Smooth muscle cell (in vitro differentiated cells): ENCODE data around the gene MRPL44. TPM values are rescaled to one million over a fixed set of nuclear protein-coding genes. Genes with fewer than 3 reads are reported as not detected.

Source experiments
- DNase-seq: peaks from one replicate; lab custom pipeline; 2025; ENCODE audit not compliant: unreplicated experiment; lab: John Stamatoyannopoulos, UW
- H2AFZ ChIP-seq: fragments of 200-600 bp; sonication (generic); 2 replicates; pipeline ENCODE4 v1.6.0; 2016; ENCODE audit warnings: antibody characterized with exemption, low read depth, mild to moderate bottlenecking
- H3F3A ChIP-seq: fragments of 200-600 bp; sonication (generic); 2 replicates; pipeline ENCODE4 v1.6.0; 2017; ENCODE audit warnings: antibody characterized with exemption, low read depth
- H3K27ac ChIP-seq: fragments of 200-600 bp; sonication (generic); 2 replicates; pipeline ENCODE4 v1.5.1; 2016; ENCODE audit warnings: low read depth, mild to moderate bottlenecking
- H3K27me3 ChIP-seq: fragments of 200-600 bp; sonication (generic); 2 replicates; pipeline ENCODE4 v1.6.1; 2016; ENCODE audit warnings: low read depth, mild to moderate bottlenecking
- H3K36me3 ChIP-seq: fragments of 200-600 bp; sonication (generic); 2 replicates; pipeline ENCODE4 v1.5.1; 2016; ENCODE audit warnings: low read depth
- H3K4me1 ChIP-seq: fragments of 200-600 bp; sonication (generic); 2 replicates; pipeline ENCODE4 v1.5.1; 2016; ENCODE audit warnings: low read depth
- H3K4me2 ChIP-seq: fragments of 200-600 bp; sonication (generic); 2 replicates; pipeline ENCODE4 v1.6.0; 2016; ENCODE audit warnings: mild to moderate bottlenecking
- H3K4me3 ChIP-seq: fragments of 200-600 bp; sonication (generic); 2 replicates; pipeline ENCODE4 v1.5.1; 2016; ENCODE audit warnings: mild to moderate bottlenecking
- H3K79me2 ChIP-seq: fragments of 200-600 bp; sonication (generic); 2 replicates; pipeline ENCODE4 v1.6.0; 2016; ENCODE audit warnings: low read depth, mild to moderate bottlenecking
- H3K9ac ChIP-seq: fragments of 200-600 bp; sonication (generic); 2 replicates; pipeline ENCODE4 v1.6.0; 2016; ENCODE audit warnings: low read depth
- H3K9me3 ChIP-seq: fragments of 200-600 bp; sonication (generic); replicated peaks from 2 replicates; pipeline ENCODE4 v1.5.1; 2016; ENCODE audit warnings: low read depth
- H4K20me1 ChIP-seq: fragments of 200-600 bp; sonication (generic); 2 replicates; pipeline ENCODE4 v1.6.0; 2016; ENCODE audit warnings: low read depth
- WGBS: methylation state at CpG from one replicate; pipeline ENCODE4 v1.1.7; 2016; ENCODE audit warnings: low lambda C conversion rate; 5-methylcytosine and 5-hydroxymethylcytosine counted together
- polyA plus RNA-seq: library from polyadenylated mRNA; unstranded; fragments of >200 nt; fragmentation: Nextera tagmentation; extraction: Ambion mirVana; gene quantifications from 2 replicates; pipeline ENCODE4 v1.2.1, GENCODE V29; 2016
- total RNA-seq: library from RNA; depleted of rRNA; stranded (reverse); fragments of >200 nt; gene quantifications from 2 replicates; pipeline ENCODE4 v1.2.3, GENCODE V29; 2014
- TF ChIP-seq, protein P1 (sequence below): fragments of 200-600 bp; sonication (generic); IDR thresholded peaks from 2 replicates; pipeline ENCODE4 v1.5.1; 2017; ENCODE audit warnings: borderline replicate concordance, mild to moderate bottlenecking, antibody characterized with exemption; ENCODE audit not compliant: insufficient read depth, poor library complexity, severe bottlenecking

MRPL44 gene
- total and polyA plus RNA-seq, 2 experiments from 2014 or later, result 23.5 to 34.5 TPM

GRCh38 chr2:224008702-224009261, 51.5 kb downstream of the MRPL44 start:
- no peak for DNase-seq
- Histone ChIP-seq H3K27me3 (no peaks in the 10 kb centered on the region), H3F3A (peaks cover 18% of the 10 kb centered on the region), H3K4me1 (peaks cover 23% of the 10 kb centered on the region), H3K9me3 (no peaks in the 10 kb centered on the region), H2AFZ (no peak overlapping the region), H3K36me3 (no peaks in the 10 kb centered on the region), H3K4me2 (peak overlapping the region; percentile 38), H4K20me1 (peaks cover 98% of the 10 kb centered on the region), H3K79me2 (peaks cover 90% of the 10 kb centered on the region), H3K27ac (peak overlapping the region; percentile 73), H3K4me3 (peak overlapping the region; percentile 9), H3K9ac (peak overlapping the region; percentile 10)
- WGBS, result 11% methylated on average over 12 of the region's 12 CpGs
- TF ChIP-seq, protein P1, sequence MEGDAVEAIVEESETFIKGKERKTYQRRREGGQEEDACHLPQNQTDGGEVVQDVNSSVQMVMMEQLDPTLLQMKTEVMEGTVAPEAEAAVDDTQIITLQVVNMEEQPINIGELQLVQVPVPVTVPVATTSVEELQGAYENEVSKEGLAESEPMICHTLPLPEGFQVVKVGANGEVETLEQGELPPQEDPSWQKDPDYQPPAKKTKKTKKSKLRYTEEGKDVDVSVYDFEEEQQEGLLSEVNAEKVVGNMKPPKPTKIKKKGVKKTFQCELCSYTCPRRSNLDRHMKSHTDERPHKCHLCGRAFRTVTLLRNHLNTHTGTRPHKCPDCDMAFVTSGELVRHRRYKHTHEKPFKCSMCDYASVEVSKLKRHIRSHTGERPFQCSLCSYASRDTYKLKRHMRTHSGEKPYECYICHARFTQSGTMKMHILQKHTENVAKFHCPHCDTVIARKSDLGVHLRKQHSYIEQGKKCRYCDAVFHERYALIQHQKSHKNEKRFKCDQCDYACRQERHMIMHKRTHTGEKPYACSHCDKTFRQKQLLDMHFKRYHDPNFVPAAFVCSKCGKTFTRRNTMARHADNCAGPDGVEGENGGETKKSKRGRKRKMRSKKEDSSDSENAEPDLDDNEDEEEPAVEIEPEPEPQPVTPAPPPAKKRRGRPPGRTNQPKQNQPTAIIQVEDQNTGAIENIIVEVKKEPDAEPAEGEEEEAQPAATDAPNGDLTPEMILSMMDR, result no peak

DNA sequence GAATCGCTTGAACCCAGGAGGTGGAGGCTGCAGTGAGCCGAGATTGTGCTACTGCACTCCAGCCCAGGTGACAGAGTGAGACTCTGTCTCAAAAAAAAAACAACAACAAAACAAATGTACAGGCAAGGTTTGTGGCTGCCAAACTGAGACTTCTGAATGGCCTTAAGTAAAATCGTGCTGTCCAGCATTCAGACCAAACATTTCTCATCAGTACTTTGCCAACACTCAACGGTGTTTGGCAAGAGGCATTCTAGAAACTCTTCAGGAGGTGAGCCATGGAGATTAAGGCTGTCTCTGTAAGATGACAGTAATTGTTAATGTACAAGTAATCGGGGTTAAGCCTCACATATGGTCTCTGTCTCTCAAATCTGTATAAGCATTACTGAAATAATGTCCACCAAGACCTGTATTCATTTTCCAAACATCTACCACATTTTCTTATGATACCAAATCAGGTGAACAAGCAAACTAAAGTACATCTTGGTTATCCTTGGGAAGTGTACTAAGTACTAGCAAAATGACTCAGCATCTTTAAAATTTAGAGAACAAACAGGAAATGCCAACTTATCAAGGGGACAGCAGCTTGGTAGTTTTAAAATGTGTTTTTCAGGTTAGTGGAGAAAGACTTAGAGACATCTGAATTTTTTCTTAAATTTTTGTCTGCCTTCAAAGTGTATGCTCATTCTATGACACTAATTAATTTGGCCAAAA, 52.5 kb downstream of the MRPL44 start:
- Histone ChIP-seq H3K4me3 (no peak overlapping the region), H3K79me2 (peaks cover 90% of the 10 kb centered on the region), H3K27ac (peak overlapping the region; percentile 73), H3K4me2 (peak overlapping the region; percentile 38), H3K27me3 (no peaks in the 10 kb centered on the region), H3K9me3 (no peaks in the 10 kb centered on the region), H4K20me1 (peaks cover 98% of the 10 kb centered on the region), H3K9ac (peak overlapping the region; percentile 10), H3F3A (peaks cover 18% of the 10 kb centered on the region), H2AFZ (no peak overlapping the region), H3K4me1 (peaks cover 23% of the 10 kb centered on the region), H3K36me3 (no peaks in the 10 kb centered on the region)
- WGBS, result 75% methylated on average over 5 of the region's 5 CpGs
- TF ChIP-seq, protein P1, result no peak
- DNase-seq, result no peak

DNA sequence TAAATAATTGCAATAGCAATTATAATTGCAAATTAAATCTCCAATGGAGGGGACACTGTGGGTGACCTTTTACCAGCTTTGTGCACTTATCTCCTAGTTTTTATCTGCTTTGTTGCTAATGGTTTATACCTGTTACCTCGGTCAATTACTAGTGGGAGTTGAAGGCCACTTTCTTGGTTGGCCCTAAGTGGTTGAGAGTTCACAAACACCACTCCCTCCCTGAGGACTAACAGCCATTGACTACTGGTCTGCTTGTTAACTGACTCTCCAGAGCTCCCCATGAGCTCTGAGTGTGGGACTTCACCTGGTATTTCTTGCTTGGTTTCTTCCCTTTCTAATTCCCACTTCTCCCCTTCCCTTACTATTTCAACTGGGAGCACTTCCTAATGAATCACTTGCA, 54.6 kb downstream of the MRPL44 start:
- no peaks in the 10 kb centered on the region for H3K27me3 ChIP-seq
- H3K4me3 ChIP-seq, result no peak overlapping the region
- H3K79me2 ChIP-seq, result peaks cover 91% of the 10 kb centered on the region
- TF ChIP-seq, protein P1, result no peak
- H3K9ac ChIP-seq, result no peak overlapping the region
- H3K36me3 ChIP-seq, result no peaks in the 10 kb centered on the region
- no peak overlapping the region for H2AFZ ChIP-seq
- H3K4me2 ChIP-seq, result no peak overlapping the region
- peaks cover 18% of the 10 kb centered on the region for H3F3A ChIP-seq
- 71% methylated on average over 1 of the region's 1 CpG for WGBS
- H3K27ac ChIP-seq, result no peak overlapping the region
- H3K9me3 ChIP-seq, result no peaks in the 10 kb centered on the region
- peaks cover 100% of the 10 kb centered on the region for H4K20me1 ChIP-seq
- no peak for DNase-seq
- peaks cover 23% of the 10 kb centered on the region for H3K4me1 ChIP-seq

DNA sequence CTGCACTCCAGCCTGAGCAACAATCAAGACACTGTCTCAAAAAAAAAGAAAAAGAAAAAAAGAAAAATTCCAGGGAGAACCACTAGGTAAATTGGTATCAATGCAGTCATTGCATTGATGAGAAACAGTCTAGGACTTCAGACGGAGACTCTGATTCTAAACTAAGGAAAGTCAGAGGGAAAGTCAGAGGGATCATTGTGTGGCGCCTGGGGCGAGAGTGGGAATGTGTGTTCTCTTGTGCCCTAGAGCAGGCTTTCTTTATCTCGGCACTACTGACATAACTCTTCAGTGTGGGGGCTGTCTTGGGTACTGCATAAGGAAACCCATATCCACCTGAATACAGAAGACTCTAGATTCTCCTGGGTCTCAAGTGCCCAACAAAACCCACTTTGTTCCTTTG, 57.1 kb downstream of the MRPL44 start:
- Histone ChIP-seq H3K36me3 (no peaks in the 10 kb centered on the region), H3K27ac (peak overlapping the region; percentile 23), H3K27me3 (no peaks in the 10 kb centered on the region), H4K20me1 (peaks cover 100% of the 10 kb centered on the region), H3K4me2 (no peak overlapping the region), H3K4me1 (peaks cover 6% of the 10 kb centered on the region), H3K9ac (no peak overlapping the region), H3F3A (peaks cover 15% of the 10 kb centered on the region), H3K4me3 (no peak overlapping the region), H2AFZ (no peak overlapping the region), H3K9me3 (no peaks in the 10 kb centered on the region), H3K79me2 (peaks cover 96% of the 10 kb centered on the region)
- no peak for DNase-seq
- TF ChIP-seq, protein P1, result no peak
- WGBS, result 50% methylated on average over 4 of the region's 4 CpGs
